Epithelial cell of proximal tubule (primary cell): ENCODE measurements around the gene ACOT2. TPM values are rescaled to one million over a fixed set of nuclear protein-coding genes. Genes with fewer than 3 reads are reported as not detected.
A peak's percentile ranks its signal among the peaks of the same experiment; 100 is the strongest.
"Not testable (repeated sequence)": the region's sequence is repeated elsewhere in the genome, so short reads cannot be mapped to it uniquely, and the experiment has no call there.

Experiments used
- DNase-seq: peaks from one replicate; pipeline ENCODE4 v3.0.0-alpha.2; 2011; ENCODE audit warnings: low read depth
- H3K4me3 ChIP-seq: 2 replicates; pipeline ENCODE4 v1.5.1; 2011; ENCODE audit warnings: low read depth, mild to moderate bottlenecking, low read length
- total RNA-seq: library from RNA; depleted of rRNA; stranded (reverse); fragments of >200 nt; gene quantifications from 2 replicates; pipeline ENCODE4 v1.2.3, GENCODE V29; 2015
- TF ChIP-seq, protein P1 (sequence below): conservative IDR thresholded peaks from 2 replicates; pipeline ENCODE4 v1.5.1; 2012; ENCODE audit warnings: low read depth, mild to moderate bottlenecking, low read length

The ACOT2 gene
- total RNA-seq, 1 donor from 2014 or later, result 9.2 TPM

DNA sequence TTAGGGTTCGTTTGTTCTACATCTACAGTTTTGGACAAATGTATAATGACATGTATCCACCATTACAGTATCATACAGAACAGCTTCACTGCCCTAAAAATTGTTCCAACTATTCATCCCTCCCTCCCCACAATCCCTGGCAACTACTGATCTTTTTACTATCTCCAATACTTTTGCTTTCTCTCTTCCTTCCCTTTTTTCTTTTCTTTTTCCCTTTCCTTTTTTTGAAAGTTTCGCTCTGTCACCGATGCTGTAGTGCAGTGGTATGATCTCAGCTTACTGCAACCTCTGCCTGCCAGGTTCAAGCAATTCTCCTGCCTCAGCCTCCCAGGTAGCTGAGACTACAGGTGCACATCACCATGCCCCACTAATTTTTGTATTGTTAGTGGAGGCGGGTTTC, 20.1 kb downstream of the ACOT2 start:
- DNase-seq, result no peak
- TF ChIP-seq, protein P1, sequence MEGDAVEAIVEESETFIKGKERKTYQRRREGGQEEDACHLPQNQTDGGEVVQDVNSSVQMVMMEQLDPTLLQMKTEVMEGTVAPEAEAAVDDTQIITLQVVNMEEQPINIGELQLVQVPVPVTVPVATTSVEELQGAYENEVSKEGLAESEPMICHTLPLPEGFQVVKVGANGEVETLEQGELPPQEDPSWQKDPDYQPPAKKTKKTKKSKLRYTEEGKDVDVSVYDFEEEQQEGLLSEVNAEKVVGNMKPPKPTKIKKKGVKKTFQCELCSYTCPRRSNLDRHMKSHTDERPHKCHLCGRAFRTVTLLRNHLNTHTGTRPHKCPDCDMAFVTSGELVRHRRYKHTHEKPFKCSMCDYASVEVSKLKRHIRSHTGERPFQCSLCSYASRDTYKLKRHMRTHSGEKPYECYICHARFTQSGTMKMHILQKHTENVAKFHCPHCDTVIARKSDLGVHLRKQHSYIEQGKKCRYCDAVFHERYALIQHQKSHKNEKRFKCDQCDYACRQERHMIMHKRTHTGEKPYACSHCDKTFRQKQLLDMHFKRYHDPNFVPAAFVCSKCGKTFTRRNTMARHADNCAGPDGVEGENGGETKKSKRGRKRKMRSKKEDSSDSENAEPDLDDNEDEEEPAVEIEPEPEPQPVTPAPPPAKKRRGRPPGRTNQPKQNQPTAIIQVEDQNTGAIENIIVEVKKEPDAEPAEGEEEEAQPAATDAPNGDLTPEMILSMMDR, result no peak
- H3K4me3 ChIP-seq, result no peak overlapping the region

DNA sequence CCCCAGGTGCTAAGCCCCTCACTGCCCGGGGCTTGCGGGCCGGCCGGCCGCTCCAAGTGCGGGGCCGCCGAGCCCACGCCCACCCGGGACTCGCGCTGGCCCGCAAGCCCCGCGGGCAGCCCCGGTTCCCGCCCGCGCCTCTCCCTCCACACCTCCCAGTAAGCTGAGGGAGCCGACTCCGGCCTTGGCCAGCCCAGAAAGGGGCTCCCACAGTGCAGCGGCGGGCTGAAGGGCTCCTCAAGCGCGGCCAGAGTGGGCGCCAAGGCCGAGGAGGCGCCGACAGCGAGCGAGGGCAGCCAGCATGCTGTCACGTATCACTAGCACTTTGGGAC, 21.6 kb downstream of the ACOT2 start:
- not testable (repeated sequence) for H3K4me3 ChIP-seq, DNase-seq

DNA sequence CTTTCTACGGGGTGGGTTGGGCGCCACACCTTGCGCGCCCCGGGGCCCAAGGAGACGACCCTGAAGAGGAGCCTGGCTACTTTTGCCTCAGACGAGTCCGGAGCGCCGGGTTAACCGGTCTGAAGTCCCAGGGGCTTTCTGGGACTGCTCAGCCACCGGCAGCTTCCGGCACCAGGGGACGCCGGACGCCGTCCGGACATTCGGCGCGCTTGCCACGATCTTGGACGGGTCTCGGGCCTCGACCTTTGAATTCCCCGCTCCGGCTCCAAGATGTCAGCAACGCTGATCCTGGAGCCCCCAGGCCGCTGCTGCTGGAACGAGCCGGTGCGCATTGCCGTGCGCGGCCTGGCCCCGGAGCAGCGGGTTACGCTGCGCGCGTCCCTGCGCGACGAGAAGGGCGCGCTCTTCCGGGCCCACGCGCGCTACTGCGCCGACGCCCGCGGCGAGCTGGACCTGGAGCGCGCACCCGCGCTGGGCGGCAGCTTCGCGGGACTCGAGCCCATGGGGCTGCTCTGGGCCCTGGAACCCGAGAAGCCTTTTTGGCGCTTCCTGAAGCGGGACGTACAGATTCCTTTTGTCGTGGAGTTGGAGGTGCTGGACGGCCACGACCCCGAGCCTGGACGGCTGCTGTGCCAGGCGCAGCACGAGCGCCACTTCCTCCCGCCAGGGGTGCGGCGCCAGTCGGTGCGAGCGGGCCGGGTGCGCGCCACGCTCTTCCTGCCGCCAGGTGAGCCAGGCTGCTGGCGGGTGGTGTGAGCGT, 22.9 kb downstream of the ACOT2 start, which contains the start of gene ACOT4:
TSS of gene ACOT4 (plus strand) at position 184 of the 760 bp plus-strand sequence. CDS start at position 271, 87 bp downstream.
- DNase-seq, result no peak
- TF ChIP-seq, protein P1, result no peak
- H3K4me3 ChIP-seq, result peak within 1 kb of the TSS; percentile 62

DNA sequence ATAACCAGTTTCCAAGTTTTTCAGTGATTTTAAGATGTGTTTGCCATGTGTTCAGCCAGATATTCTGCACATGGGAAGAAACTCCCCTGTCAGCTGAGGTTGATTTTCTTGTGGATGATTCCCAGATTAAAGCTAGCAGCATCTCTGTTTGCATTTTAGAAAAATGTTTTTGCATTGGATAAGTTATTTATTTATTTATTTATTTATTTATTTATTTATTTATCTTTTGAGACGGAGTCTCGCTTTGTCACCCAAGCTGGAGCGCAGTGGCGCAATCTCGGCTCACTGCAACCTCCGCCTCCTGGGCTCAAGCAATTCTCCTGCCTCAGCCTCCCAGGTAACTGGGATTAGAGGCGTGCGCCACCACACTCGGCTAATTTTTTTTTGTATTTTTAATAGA, 25.5 kb downstream of the ACOT2 start:
- TF ChIP-seq, protein P1, result no peak
- no peak for DNase-seq
- no peak overlapping the region for H3K4me3 ChIP-seq

DNA sequence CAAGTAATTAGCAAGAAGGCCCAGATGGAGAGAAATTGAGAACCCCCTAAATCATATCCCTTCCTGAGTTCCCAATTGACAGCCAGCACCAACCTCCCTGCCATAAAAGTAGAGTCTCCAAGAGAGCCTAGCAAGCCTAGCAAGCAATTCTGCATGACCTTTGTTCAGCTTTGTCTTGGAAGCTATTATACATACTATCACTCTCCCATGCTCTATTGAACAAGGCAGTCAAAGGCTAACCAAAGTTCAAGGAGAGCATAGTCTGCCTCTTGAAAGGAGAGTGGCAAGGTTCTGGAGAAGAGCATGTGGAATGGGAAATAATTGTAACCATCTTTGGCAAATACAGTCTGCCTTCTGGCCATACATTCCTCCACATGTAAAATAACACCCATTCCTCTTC, 30.5 kb downstream of the ACOT2 start:
- TF ChIP-seq, protein P1, result no peak
- no peak for DNase-seq
- H3K4me3 ChIP-seq, result no peak overlapping the region

DNA sequence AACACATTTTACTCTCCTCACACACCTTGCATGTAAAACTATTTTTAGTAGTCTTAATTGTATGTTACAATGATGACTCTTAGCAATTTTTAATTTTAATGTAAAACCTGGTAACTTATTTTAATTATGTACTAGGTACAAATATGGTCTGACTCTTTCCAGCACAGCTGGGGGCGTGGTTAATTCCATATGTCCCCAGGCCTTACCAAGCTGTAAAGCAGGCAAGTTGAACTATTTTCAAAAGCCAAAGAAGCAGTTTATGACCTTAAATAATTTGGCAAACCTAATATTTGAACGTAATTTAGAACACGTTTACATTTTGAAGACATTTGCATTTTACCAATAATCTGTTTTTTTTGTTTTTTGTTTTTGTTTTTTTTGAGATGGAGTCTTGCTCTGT, 34.0 kb downstream of the ACOT2 start:
- DNase-seq, result no peak
- TF ChIP-seq, protein P1, result no peak
- no peak overlapping the region for H3K4me3 ChIP-seq

DNA sequence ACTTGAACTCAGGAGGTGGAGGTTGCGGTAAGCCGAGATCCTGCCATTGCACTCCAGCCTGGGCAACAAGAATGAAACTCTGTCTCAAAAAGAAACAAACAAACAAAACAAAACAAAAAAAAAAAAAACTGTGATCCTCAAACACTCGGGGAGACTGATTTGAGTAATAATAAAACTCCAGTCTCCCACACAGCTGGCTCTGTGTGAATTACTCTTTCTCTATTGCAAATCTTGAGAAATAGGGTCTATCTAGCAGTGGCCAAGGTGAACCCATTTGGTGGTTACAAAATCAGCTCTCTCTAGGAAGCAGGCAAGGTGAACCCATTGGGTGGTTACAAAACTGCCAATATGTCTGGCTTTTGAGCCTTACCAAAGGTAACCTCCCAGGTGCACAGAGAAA, 37.3 kb downstream of the ACOT2 start:
- DNase-seq, result no peak
- TF ChIP-seq, protein P1, result no peak
- H3K4me3 ChIP-seq, result no peak overlapping the region
